HEK293T (cell line): ENCODE results near the gene GMDS.

Experiments used
- FOXM1 ChIP-seq: fragments of 450-650 bp; IDR thresholded peaks from 2 replicates; pipeline ENCODE4 v1.6.1; 2017; ENCODE audit warnings: mild to moderate bottlenecking, borderline replicate concordance
- LEF1 ChIP-seq: fragments of 450-650 bp; IDR thresholded peaks from 2 replicates; pipeline ENCODE4 v1.6.1; 2017; ENCODE audit warnings: mild to moderate bottlenecking, borderline replicate concordance
- PKNOX1 ChIP-seq: fragments of 450-650 bp; IDR thresholded peaks from 2 replicates; pipeline ENCODE4 v1.6.1; 2016
- SP1 ChIP-seq: fragments of 450-650 bp; IDR thresholded peaks from 2 replicates; pipeline ENCODE4 v1.6.1; 2017
- SUZ12 ChIP-seq: fragments of 450-650 bp; IDR thresholded peaks from 2 replicates; pipeline ENCODE4 v1.6.1; 2016; ENCODE audit warnings: mild to moderate bottlenecking
- TARDBP ChIP-seq: fragments of 450-650 bp; IDR thresholded peaks from 2 replicates; pipeline ENCODE4 v1.6.1; 2016

GRCh38 chr6:1869308-1869707, 376.1 kb downstream of the GMDS start:
- TF ChIP-seq TARDBP (no peak), SP1 (no peak), FOXM1 (no peak), PKNOX1 (no peak), LEF1 (no peak), SUZ12 (no peak)
